ENCODE measurements around the gene BAIAP3.

The BAIAP3 gene

GRCh38 chr16:1310832-1311200 lies 22.6 kb upstream of the BAIAP3 start:
- H3K27ac ChIP-seq (replicated peaks): peak overlapping the region; percentile 65
- H3K4me3 ChIP-seq (replicated peaks; ENCODE audit: insufficient read depth, low read length): peak overlapping the region; percentile 58
- TF ChIP-seq POLR2AphosphoS5 (IDR thresholded peaks at IDR 0.05; ENCODE audit: low read depth) (no peak), SPI1 (IDR thresholded peaks at IDR 0.05; ENCODE audit: borderline replicate concordance, low read depth) (no peak), CTCF (IDR thresholded peaks at IDR 0.05; ENCODE audit: insufficient read depth, low read length) (no peak), GABPA (IDR thresholded peaks at IDR 0.05; ENCODE audit: low read depth) (no peak)
- TF ChIP-seq, protein P1, sequence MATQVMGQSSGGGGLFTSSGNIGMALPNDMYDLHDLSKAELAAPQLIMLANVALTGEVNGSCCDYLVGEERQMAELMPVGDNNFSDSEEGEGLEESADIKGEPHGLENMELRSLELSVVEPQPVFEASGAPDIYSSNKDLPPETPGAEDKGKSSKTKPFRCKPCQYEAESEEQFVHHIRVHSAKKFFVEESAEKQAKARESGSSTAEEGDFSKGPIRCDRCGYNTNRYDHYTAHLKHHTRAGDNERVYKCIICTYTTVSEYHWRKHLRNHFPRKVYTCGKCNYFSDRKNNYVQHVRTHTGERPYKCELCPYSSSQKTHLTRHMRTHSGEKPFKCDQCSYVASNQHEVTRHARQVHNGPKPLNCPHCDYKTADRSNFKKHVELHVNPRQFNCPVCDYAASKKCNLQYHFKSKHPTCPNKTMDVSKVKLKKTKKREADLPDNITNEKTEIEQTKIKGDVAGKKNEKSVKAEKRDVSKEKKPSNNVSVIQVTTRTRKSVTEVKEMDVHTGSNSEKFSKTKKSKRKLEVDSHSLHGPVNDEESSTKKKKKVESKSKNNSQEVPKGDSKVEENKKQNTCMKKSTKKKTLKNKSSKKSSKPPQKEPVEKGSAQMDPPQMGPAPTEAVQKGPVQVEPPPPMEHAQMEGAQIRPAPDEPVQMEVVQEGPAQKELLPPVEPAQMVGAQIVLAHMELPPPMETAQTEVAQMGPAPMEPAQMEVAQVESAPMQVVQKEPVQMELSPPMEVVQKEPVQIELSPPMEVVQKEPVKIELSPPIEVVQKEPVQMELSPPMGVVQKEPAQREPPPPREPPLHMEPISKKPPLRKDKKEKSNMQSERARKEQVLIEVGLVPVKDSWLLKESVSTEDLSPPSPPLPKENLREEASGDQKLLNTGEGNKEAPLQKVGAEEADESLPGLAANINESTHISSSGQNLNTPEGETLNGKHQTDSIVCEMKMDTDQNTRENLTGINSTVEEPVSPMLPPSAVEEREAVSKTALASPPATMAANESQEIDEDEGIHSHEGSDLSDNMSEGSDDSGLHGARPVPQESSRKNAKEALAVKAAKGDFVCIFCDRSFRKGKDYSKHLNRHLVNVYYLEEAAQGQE (IDR thresholded peaks at IDR 0.05; ENCODE audit: insufficient replicate concordance, low read depth): no peak
- no peaks in the 10 kb centered on the region for H3K27me3 ChIP-seq (ENCODE audit: insufficient read depth, poor library complexity, severe bottlenecking)
- peak in 1 of 2 experiments; percentile 45 for DNase-seq (ENCODE audit: low read depth in 1 of 2, low spot score in 1 of 2)

- 0 out of 2 replicates have a peak overlapping the region, but pooled peaks have one; percentile 65 for H3K27ac ChIP-seq (replicated peaks)
- peak overlapping the region; percentile 58 for H3K4me3 ChIP-seq (replicated peaks; ENCODE audit: insufficient read depth, low read length)
- TF ChIP-seq, protein P1 (IDR thresholded peaks at IDR 0.05; ENCODE audit: insufficient replicate concordance, low read depth): no peak
- TF ChIP-seq CTCF (IDR thresholded peaks at IDR 0.05; ENCODE audit: insufficient read depth, low read length) (no peak), GABPA (IDR thresholded peaks at IDR 0.05; ENCODE audit: low read depth) (no peak)
- no peaks in the 10 kb centered on the region for H3K27me3 ChIP-seq (ENCODE audit: insufficient read depth, poor library complexity, severe bottlenecking)
- DNase-seq (ENCODE audit: low read depth in 1 of 2, low spot score in 1 of 2): no peak
Observed at GRCh38 chr16:1311212-1311737, 22.2 kb upstream of the BAIAP3 start.

DNA sequence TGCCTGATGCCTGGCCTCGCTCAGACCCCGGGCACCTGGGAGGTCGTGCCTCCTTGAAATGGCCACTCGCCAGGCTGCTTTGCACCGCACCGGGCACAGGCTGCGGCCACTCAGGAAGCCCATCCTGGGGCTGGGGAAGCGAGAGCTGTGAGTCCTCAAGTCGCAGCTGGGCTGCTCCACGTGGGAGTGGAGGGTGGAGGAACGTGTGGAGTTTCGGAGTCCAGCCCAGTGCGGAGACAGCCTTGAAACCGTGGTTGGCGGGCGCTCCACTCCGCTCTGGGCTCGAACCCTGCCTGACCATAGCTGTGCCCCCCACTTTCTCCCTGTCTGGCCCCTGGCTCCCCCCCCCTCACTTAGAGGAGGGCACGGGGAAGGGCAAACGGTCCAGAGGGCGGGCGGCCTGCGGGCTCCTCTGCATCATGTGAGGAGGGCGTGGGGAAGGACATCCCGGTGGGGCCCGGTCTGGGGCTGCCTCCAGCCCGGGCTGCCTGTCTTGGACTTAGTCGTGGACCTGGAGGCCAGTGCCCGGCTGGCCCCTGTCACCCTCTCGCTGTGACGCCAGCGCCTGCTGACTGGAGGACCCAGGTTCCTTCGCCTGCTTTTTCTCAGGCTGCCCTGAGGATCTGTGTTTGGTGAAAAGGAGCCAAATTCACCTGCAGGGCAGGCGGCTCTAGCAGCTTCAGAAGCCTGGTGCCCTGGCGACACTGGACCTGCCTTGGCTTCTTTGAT lies 21.5 kb upstream of the BAIAP3 start:
- Histone ChIP-seq H3K4me3 (replicated peaks; ENCODE audit: insufficient read depth, low read length) (peak overlapping the region; percentile 58), H3K27ac (replicated peaks) (no peak overlapping the region), H3K27me3 (ENCODE audit: insufficient read depth, poor library complexity, severe bottlenecking) (no peaks in the 10 kb centered on the region)
- DNase-seq (ENCODE audit: low read depth in 1 of 2, low spot score in 1 of 2): no peak
- TF ChIP-seq, protein P1 (IDR thresholded peaks at IDR 0.05; ENCODE audit: insufficient replicate concordance, low read depth): no peak
- no peak for TF ChIP-seq SPI1 (IDR thresholded peaks at IDR 0.05; ENCODE audit: borderline replicate concordance, low read depth)
- TF ChIP-seq GABPA (IDR thresholded peaks at IDR 0.05; ENCODE audit: low read depth): no peak
- TF ChIP-seq CTCF (IDR thresholded peaks at IDR 0.05; ENCODE audit: insufficient read depth, low read length): no peak
- TF ChIP-seq POLR2AphosphoS5 (IDR thresholded peaks at IDR 0.05; ENCODE audit: low read depth): no peak

Measured in HL-60 (cell line).